HepG2 (cell line): ENCODE measurements around the gene NDUFAF5.

Experiments used
- ELF1 ChIP-seq: sonication (generic); formaldehyde crosslinking; IDR thresholded peaks from 2 replicates; pipeline ENCODE4 v1.4.0; 2020; ENCODE audit warnings: missing genetic modification reagents
- FOXK2 ChIP-seq: fragments of 450-650 bp; IDR thresholded peaks from 2 replicates; pipeline ENCODE4 v1.6.1; 2016
- JUNB ChIP-seq: sonication (generic); formaldehyde crosslinking; IDR thresholded peaks from 2 replicates; pipeline ENCODE4 v1.8.0; 2022; ENCODE audit warnings: missing genetic modification reagents, mild to moderate bottlenecking, borderline replicate concordance
- KDM5A ChIP-seq: fragments of 200-600 bp; sonication (generic); IDR thresholded peaks from 2 replicates; pipeline ENCODE4 v1.7.0; 2018; ENCODE audit warnings: antibody characterized with exemption, mild to moderate bottlenecking, low read length, borderline replicate concordance
- NR3C1 ChIP-seq: sonication (generic); formaldehyde crosslinking; IDR thresholded peaks from 2 replicates; pipeline ENCODE4 v1.4.0; 2020; ENCODE audit warnings: missing genetic modification reagents
- RELA ChIP-seq: sonication (generic); formaldehyde crosslinking; IDR thresholded peaks from 2 replicates; pipeline ENCODE4 v1.4.0; 2020; ENCODE audit warnings: missing genetic modification reagents
- TCF7L2 ChIP-seq: IDR thresholded peaks from 2 replicates; pipeline ENCODE4 v1.6.1; 2011; ENCODE audit warnings: mild to moderate bottlenecking, low read depth, low read length, moderate library complexity
- U2AF1 ChIP-seq: fragments of 200-400 bp; formaldehyde crosslinking; optimal IDR thresholded peaks from 2 replicates; pipeline ENCODE3; 2017; ENCODE audit warnings: mild to moderate bottlenecking, low read depth, low read length
- YY1 ChIP-seq: IDR thresholded peaks from 2 replicates; pipeline ENCODE4 v1.6.1; 2011; ENCODE audit warnings: low read length, low read depth, moderate library complexity, mild to moderate bottlenecking; ENCODE audit not compliant: insufficient read depth, insufficient replicate concordance
- ZNF674 ChIP-seq: sonication (generic); formaldehyde crosslinking; IDR thresholded peaks from 2 replicates; pipeline ENCODE4 v1.5.0; 2020; ENCODE audit warnings: low read depth, mild to moderate bottlenecking, missing genetic modification reagents
- TF ChIP-seq, protein P1 (sequence below): sonication (generic); formaldehyde crosslinking; IDR thresholded peaks from 2 replicates; pipeline ENCODE4 v1.5.0; 2020; ENCODE audit warnings: missing genetic modification reagents

DNA sequence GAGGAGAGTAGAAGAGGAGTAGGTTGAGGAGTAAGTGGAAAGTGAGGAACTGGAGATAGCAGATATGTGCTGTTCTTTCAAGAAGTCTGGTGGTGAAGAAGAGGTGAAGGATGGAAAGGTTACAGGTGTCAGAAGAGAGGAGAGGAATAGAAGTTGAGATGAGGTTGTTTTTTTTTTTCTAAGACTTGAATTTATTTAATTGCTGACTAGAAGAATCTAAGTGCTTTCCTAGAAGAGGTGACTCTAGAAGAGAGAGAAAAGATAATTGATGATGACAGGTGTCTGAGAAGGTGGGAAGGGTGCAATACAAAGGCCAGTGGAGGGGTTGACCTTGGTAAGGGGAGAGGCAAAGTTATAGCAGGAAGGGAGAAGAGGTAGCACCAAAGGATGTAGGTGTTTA, 25.6 kb downstream of the NDUFAF5 start:
- no peak for TF ChIP-seq U2AF1
- no peak for TF ChIP-seq ELF1 (CRISPR knock-in tag)
- TF ChIP-seq YY1, result no peak
- no peak for TF ChIP-seq NR3C1
- no peak for TF ChIP-seq TCF7L2
- TF ChIP-seq RELA (CRISPR knock-in tag), result no peak
- TF ChIP-seq FOXK2, result no peak
- no peak for TF ChIP-seq KDM5A
- no peak for TF ChIP-seq JUNB (CRISPR knock-in tag)
- no peak for TF ChIP-seq ZNF674 (CRISPR knock-in tag)
- TF ChIP-seq, protein P1, sequence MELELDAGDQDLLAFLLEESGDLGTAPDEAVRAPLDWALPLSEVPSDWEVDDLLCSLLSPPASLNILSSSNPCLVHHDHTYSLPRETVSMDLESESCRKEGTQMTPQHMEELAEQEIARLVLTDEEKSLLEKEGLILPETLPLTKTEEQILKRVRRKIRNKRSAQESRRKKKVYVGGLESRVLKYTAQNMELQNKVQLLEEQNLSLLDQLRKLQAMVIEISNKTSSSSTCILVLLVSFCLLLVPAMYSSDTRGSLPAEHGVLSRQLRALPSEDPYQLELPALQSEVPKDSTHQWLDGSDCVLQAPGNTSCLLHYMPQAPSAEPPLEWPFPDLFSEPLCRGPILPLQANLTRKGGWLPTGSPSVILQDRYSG (CRISPR knock-in tag), result no peak
